Stimulated activated CD4-positive, alpha-beta T cell treated with anti-CD3 and anti-CD28 coated beads, Interleukin-15, amount 100 ng/mL, for 1 hour (primary cell): ENCODE results near the gene ABLIM3.

Experiments used
- DNase-seq, 2 donors: peaks; one replicate each; pipeline ENCODE4 v3.0.0-alpha.2; 2020; ENCODE audit warnings: low read depth in 1 of 2, low spot score in 1 of 2

Gene ABLIM3

GRCh38 chr5:149217096-149217802 lies 76.0 kb downstream of the ABLIM3 start:
- DNase-seq, result no peak

DNA sequence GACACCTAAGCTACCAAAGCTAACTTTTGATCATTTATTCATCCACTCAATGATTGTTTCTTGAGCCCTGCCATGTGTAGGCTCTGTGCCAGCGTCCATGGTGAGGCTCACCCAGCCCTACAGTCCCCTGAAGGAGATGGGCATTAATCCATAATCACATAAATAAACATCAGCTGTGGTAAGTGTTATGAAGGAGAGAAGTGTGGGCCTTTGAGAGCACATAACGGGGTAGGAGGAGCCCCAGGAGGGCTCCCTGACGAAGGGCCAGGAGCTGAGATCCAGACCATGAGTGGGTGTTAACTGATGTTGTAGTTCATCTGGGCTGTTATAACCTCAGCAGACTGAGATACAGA lies 76.5 kb downstream of the ABLIM3 start:
- DNase-seq, result no peak

- no peak for DNase-seq
These were observed 78.3 kb downstream of the ABLIM3 start for GRCh38 chr5:149219584-149219983.

- DNase-seq, result no peak
These were observed 79.5 kb downstream of the ABLIM3 start for GRCh38 chr5:149220750-149221149.

GRCh38 chr5:149221326-149221725 lies 80.0 kb downstream of the ABLIM3 start:
- no peak for DNase-seq

DNA sequence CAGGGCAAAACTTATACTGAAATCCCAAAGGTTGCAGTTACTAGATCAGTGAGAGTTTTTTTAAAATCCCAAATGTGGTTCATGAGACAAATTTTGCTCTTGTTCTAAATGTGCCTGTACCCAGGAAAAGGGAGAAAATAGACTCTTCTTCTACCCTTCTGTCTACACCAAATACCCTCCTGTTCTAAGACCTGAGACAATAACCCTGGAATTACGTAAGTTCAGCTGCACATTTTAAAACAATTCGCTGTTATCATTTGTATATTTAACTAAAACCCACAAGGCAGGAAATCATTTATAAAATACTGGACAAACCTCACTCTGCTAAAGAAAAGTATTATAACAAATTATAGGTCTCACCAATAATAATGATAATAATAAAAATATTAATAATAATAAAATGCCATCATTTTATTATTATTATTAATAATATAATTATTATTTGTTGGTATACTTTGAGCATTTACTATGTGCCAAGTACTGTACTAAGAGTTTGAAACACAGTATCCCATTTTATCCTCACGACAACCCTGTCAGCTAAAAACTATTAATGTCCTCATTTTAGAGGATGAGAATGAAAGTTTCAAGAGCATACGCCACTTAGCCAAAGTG lies 80.5 kb downstream of the ABLIM3 start:
- no peak for DNase-seq

DNA sequence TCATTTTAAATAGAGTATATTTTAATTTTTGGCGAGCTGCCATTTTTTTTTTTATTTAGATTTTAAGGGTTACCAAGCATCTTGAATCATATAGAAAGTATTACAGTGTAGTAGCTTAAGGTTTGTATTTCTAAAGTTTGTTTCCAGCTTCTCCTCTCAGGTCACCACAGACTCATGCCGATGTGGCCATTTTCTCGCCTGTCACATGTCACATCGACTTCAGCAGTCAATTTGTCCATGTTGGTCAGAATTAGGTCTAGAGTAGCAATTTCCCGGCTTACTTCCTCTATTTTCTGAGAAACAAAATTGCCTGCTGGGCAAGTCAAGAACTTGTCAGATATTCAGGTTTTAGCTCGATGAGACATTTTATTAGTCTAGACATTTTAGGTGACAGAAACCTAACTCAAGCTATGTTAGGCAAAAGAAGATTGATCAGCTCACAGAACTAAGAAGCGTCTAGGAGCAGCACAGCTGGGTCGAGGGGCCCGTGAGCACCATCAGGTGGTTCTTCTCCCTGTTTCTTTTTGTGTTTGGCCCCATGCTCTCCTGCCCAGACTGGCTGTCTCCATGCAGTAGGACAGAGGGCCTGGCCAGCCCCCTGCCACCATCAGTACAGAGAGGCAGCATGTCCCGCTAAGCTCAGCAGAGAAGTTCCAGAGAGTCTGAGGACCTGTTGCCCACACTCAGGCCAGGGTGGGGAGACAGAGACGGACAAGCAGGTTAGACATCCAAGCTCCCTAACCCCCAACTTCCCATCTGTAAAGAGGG lies 82.0 kb downstream of the ABLIM3 start:
- DNase-seq, result no peak

- no peak for DNase-seq
These were observed 83.0 kb downstream of the ABLIM3 start for GRCh38 chr5:149224282-149224681.

GRCh38 chr5:149227168-149227826 lies 86.0 kb downstream of the ABLIM3 start:
- no peak for DNase-seq

GRCh38 chr5:149228618-149229297 lies 87.5 kb downstream of the ABLIM3 start:
- DNase-seq, result no peak

GRCh38 chr5:149229298-149229937 lies 88.1 kb downstream of the ABLIM3 start:
- no peak for DNase-seq

DNA sequence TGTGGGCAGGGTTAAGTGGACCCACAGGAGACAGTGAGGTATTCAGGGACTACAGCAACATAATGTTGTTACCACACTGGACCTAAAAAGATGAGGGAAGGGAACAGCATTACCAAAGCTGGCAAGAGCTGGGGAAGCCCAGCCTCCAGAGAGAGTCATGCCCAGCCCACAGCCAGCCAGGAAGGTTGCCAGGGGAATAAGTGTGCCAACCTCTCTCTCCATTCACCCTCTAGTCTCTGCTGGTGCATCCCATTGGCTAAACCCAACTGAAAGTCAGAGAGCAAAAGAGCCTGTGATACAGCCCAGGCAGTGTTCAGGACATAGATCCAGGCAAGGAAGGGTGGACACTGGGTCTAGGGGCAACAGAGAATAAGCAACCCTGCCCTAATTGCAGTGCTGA lies 94.5 kb downstream of the ABLIM3 start:
- no peak for DNase-seq

DNA sequence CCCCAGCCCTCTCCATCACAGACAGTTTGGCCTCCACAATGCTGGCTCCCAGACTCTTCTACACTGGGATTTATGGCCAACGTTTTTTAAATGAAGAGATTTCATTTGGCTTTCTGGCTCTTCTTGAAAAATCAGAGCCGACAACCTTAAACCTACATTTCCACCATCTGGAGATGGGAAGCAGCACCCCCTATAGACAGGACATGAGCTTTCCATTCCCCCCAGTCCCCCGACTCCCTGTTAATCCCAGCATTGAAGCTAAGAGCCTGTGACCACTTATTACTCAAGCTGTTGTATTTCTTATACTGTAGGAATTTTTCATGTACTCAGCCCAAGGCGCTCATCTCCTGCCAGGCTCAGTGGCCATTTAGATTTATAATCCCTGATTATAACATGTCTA lies 96.4 kb downstream of the ABLIM3 start:
- DNase-seq, result no peak

DNA sequence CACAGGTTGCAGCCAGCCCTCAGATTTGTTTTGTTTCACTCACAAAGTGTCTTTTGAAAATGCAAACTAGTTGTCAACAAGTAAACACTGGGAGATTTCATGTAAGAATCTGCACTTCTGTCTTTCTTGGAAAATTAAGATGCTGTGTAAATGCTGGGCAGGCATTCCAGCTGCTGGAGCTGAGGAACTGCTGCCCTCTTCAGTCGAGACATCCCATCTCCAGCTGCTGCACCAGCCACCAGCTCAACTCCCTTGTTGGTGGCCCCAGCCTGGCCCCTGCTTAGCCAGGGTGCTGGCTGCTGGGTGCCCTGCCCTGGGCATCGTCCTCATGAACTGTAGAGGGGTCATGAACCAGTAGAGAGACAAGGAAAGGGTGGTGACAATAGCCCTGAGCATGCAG lies 97.2 kb downstream of the ABLIM3 start:
- DNase-seq, result no peak

DNA sequence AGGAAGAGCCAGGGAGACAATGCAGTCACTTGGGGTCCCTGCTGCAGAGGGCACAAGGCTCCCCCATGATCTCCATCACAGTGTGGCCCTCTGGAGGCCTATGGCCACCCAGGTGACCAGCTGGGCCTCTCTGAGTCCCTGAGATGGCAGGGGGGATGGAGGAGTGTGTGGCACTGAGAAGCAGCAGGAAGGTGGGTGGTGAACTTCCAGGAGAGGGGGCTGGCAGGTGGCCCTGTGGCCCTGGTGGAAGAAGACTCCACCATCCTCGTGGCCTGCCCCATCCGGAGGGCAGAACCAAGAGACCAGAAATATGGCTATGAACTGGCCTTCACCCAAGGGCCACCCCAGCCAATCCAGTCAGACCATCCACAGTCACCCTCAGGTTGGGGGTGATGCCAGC lies 98.6 kb downstream of the ABLIM3 start:
- no peak for DNase-seq

GRCh38 chr5:149240354-149240998 lies 99.2 kb downstream of the ABLIM3 start:
- DNase-seq, result peak; percentile 43 to 58

DNA sequence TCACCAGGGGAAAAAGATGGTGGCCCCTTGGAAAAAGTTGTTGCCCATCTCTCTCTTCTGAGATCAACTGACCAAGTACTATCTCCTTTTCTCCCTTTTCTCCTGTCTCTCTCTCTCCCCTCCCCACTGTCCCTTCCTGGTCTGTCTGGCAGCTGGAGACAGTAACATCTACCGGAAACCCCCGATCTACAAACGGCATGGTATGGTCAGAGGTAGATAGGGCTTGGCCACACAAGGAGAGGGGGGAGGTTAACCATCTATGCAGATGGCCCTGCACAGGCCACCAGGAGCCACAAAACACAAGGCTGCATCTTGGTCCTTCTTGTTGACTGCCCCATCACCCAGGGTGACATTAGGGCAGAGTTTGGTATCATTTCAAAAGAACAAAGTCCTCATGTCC lies 101.0 kb downstream of the ABLIM3 start:
- no peak for DNase-seq

DNA sequence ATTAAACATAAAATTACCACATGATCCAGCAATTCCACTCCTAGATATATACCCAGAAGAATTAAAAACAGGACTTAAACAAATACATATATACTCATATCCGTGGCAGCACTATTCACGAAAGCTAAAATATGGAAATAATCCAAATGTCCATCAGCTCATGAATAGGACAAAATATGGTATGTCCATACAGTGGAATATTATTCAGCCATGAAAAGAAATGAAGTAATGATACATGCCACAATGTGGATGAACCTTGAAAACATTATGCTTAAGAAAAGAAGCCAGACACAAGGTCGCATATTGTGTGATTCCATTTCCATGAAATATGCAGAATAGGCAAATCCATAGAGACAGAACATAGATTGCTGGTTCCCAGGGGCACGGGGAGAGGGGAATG lies 105.6 kb downstream of the ABLIM3 start:
- DNase-seq, result no peak

GRCh38 chr5:149247726-149248125 lies 106.4 kb downstream of the ABLIM3 start:
- DNase-seq, result no peak

- no peak for DNase-seq
These were observed 110.3 kb downstream of the ABLIM3 start for GRCh38 chr5:149251546-149251945.
